Measurements from ENCODE around the gene DEXI. TPM values are rescaled to one million over a fixed set of nuclear protein-coding genes. Genes with fewer than 3 reads are reported as not detected.
A peak's percentile ranks its signal among the peaks of the same experiment; 100 is the strongest.

The DEXI gene
- total RNA-seq, 4 donors from 2014 or later: 36.2 to 76.4 (median 56.0) TPM

GRCh38 chr16:10982465-10983150, 40.3 kb upstream of the DEXI start:
- no peak for TF ChIP-seq POLR2A (IDR thresholded peaks at IDR 0.05)
- TF ChIP-seq POLR2AphosphoS5 (IDR thresholded peaks at IDR 0.05): no peak
- TF ChIP-seq EP300 (IDR thresholded peaks at IDR 0.05; ENCODE audit: low read depth): no peak
- no peak for TF ChIP-seq CTCF (IDR thresholded peaks at IDR 0.05)
- no peak for DNase-seq
- intact Hi-C loops (cut with DNase I; ENCODE audit: low total_unique reads) (no loop called here), in situ Hi-C loops (cut with MboI; ENCODE audit: low pct_ligation_motif_present in 1 of 4, low pct_unique_long_range_greater_than_20kb in 1 of 4, low sequenced_read_pairs in 3 of 4) (no loop called here)
- Histone ChIP-seq H3K4me1 (peaks cover 0 to 10% (median 6%) of the 10 kb centered on the region in 4 donors), H3K4me3 (no peak overlapping the region), H3K9me3 (no peaks in the 10 kb centered on the region), H3K27me3 (no peaks in the 10 kb centered on the region), H3K36me3 (peaks cover 0 to 6% (median 0%) of the 10 kb centered on the region in 4 donors), H3K27ac (no peak overlapping the region)
- WGBS, 2 donors (ENCODE audit: low coverage in 1 of 2): 63 to 80% methylated on average over 14 to 15 of the region's 15 CpGs

GRCh38 chr16:10981697-10982216, 39.5 kb upstream of the DEXI start:
- peaks cover 0 to 6% (median 0%) of the 10 kb centered on the region in 4 donors for H3K36me3 ChIP-seq
- no peaks in the 10 kb centered on the region for H3K27me3 ChIP-seq
- intact Hi-C loops (cut with DNase I; ENCODE audit: low total_unique reads) (no loop called here), in situ Hi-C loops (cut with MboI; ENCODE audit: low pct_ligation_motif_present in 1 of 4, low pct_unique_long_range_greater_than_20kb in 1 of 4, low sequenced_read_pairs in 3 of 4) (no loop called here)
- H3K27ac ChIP-seq: no peak overlapping the region
- TF ChIP-seq EP300 (IDR thresholded peaks at IDR 0.05; ENCODE audit: low read depth) (no peak), CTCF (IDR thresholded peaks at IDR 0.05) (peak in 1 of 5 experiments; percentile 6), POLR2A (IDR thresholded peaks at IDR 0.05) (no peak)
- H3K9me3 ChIP-seq: no peaks in the 10 kb centered on the region
- no peak overlapping the region for H3K4me3 ChIP-seq
- whole genome bisulfite sequencing, 2 donors (ENCODE audit: low coverage in 1 of 2): 65 to 93% methylated on average over 2 to 4 of the region's 4 CpGs
- DNase-seq: no peak
- peaks cover 0 to 10% (median 6%) of the 10 kb centered on the region in 4 donors for H3K4me1 ChIP-seq

GRCh38 chr16:10980813-10981212, 38.5 kb upstream of the DEXI start:
- H3K27ac ChIP-seq: peak overlapping the region; percentile 48 to 82 (median 70)
- DNase-seq: no peak
- in situ Hi-C loops (cut with MboI; ENCODE audit: low pct_ligation_motif_present in 1 of 4, low pct_unique_long_range_greater_than_20kb in 1 of 4, low sequenced_read_pairs in 3 of 4): no loop called here
- intact Hi-C loops (cut with DNase I; ENCODE audit: low total_unique reads): no loop called here
- peaks cover 0 to 6% (median 0%) of the 10 kb centered on the region in 4 donors for H3K36me3 ChIP-seq
- no peaks in the 10 kb centered on the region for H3K27me3 ChIP-seq
- TF ChIP-seq EP300 (IDR thresholded peaks at IDR 0.05; ENCODE audit: low read depth): no peak
- TF ChIP-seq CTCF (IDR thresholded peaks at IDR 0.05): no peak
- no peak for TF ChIP-seq POLR2A (IDR thresholded peaks at IDR 0.05)
- no peak for TF ChIP-seq POLR2AphosphoS5 (IDR thresholded peaks at IDR 0.05)
- no peaks in the 10 kb centered on the region for H3K9me3 ChIP-seq
- 81% methylated on average over 3 of the region's 3 CpGs; no CpG with 5 or more reads in 1 of the 2 donors for WGBS, 2 donors (ENCODE audit: low coverage in 1 of 2)
- H3K4me1 ChIP-seq: peaks cover 0 to 10% (median 6%) of the 10 kb centered on the region in 4 donors
- H3K4me3 ChIP-seq: no peak overlapping the region

- Histone ChIP-seq H3K4me3 (no peak overlapping the region), H3K27ac (peak overlapping the region; percentile 48 to 82 (median 70)), H3K4me1 (peaks cover 0 to 10% (median 6%) of the 10 kb centered on the region in 4 donors), H3K36me3 (peaks cover 0 to 6% (median 0%) of the 10 kb centered on the region in 4 donors), H3K27me3 (no peaks in the 10 kb centered on the region), H3K9me3 (no peaks in the 10 kb centered on the region)
- in situ Hi-C loops (cut with MboI; ENCODE audit: low pct_ligation_motif_present in 1 of 4, low pct_unique_long_range_greater_than_20kb in 1 of 4, low sequenced_read_pairs in 3 of 4) (no loop called here), intact Hi-C loops (cut with DNase I; ENCODE audit: low total_unique reads) (loop anchor here (10.0 kb wide), 1 partner anchor 375 kb away; no protein-coding TSS in a partner anchor)
- WGBS, 2 donors (ENCODE audit: low coverage in 1 of 2): 46 to 75% methylated on average over 6 to 19 of the region's 19 CpGs
- TF ChIP-seq EP300 (IDR thresholded peaks at IDR 0.05; ENCODE audit: low read depth) (no peak), POLR2AphosphoS5 (IDR thresholded peaks at IDR 0.05) (peak in 1 of 3 donors; percentile 18)
- DNase-seq: peak; percentile 25
Observed at GRCh38 chr16:10979717-10980601, 37.7 kb upstream of the DEXI start.
